CD4-positive, alpha-beta T cell (primary cell): ENCODE data around the gene SCIN. TPM values are rescaled to one million over a fixed set of nuclear protein-coding genes. Genes with fewer than 3 reads are reported as not detected.

Experiments used
- ATAC-seq: fragments of 200-7000 bp; cut with Tn5 transposase; one replicate; pipeline ENCODE4 v1.10.0; 2022; ENCODE audit warnings: mild to moderate bottlenecking; ENCODE audit not compliant: poor library complexity
- CTCF ChIA-PET: fragments of 350-600 bp; sonication (Branson Sonifier 250); formaldehyde crosslinking; loops from one replicate; lab custom pipeline; 2021; ENCODE audit warnings: antibody characterized with exemption, inconsistent platforms; lab: Charles Lee
- POLR2A ChIA-PET: fragments of 350-600 bp; sonication (Branson Sonifier 250); formaldehyde crosslinking; loops from one replicate; lab custom pipeline; 2021; ENCODE audit warnings: antibody characterized with exemption, inconsistent platforms; lab: Charles Lee
- DNase-seq, 14 experiments: peaks; one replicate each; pipeline ENCODE4 v3.0.0-alpha.2; 2013 to 2020; ENCODE audit warnings: mixed read lengths in 2 of 14
- H3K27ac ChIP-seq, 2 donors: one replicate each; pipeline versions ENCODE4 v1.5.1 to v1.7.0; 2013; ENCODE audit warnings: low read length in 2 of 2, low read depth in 1 of 2, mild to moderate bottlenecking in 1 of 2
- H3K27me3 ChIP-seq, 2 experiments: 1 replicate in 1 of 2; 2 replicates in 1 of 2; pipeline versions ENCODE4 v1.6.1 to v1.7.0; 2013; ENCODE audit warnings: low read length in 2 of 2, control low read depth in 1 of 2, mild to moderate bottlenecking in 1 of 2, moderate library complexity in 1 of 2; ENCODE audit not compliant: insufficient read depth in 2 of 2, control insufficient read depth in 1 of 2
- H3K36me3 ChIP-seq: one replicate; pipeline ENCODE4 v1.6.1; 2013; ENCODE audit warnings: low read length, control low read depth; ENCODE audit not compliant: insufficient read depth
- H3K4me1 ChIP-seq: one replicate; pipeline ENCODE4 v1.6.1; 2013; ENCODE audit warnings: low read length, control low read depth; ENCODE audit not compliant: insufficient read depth
- H3K4me3 ChIP-seq: one replicate; pipeline ENCODE4 v1.5.1; 2013; ENCODE audit warnings: mild to moderate bottlenecking, low read length, moderate library complexity
- H3K9me3 ChIP-seq, 2 experiments: 1 replicate in 1 of 2; 2 replicates in 1 of 2; pipeline versions ENCODE4 v1.6.1 to v1.7.0; 2013; ENCODE audit warnings: low read length in 2 of 2, mild to moderate bottlenecking in 2 of 2, control low read depth in 1 of 2, moderate library complexity in 1 of 2; ENCODE audit not compliant: control insufficient read depth in 1 of 2, insufficient read depth in 1 of 2
- H3K27ac Mint-ChIP-seq: one replicate; pipeline ENCODE4 v1.8.0; 2020; ENCODE audit warnings: mixed read lengths
- H3K27me3 Mint-ChIP-seq: one replicate; pipeline ENCODE4 v1.8.0; 2021; ENCODE audit warnings: mixed read lengths
- H3K36me3 Mint-ChIP-seq: one replicate; pipeline ENCODE4 v1.8.0; 2021; ENCODE audit warnings: low read depth, mixed read lengths
- H3K4me1 Mint-ChIP-seq: one replicate; pipeline ENCODE4 v1.8.0; 2021; ENCODE audit warnings: low read depth, mixed read lengths
- H3K4me3 Mint-ChIP-seq: one replicate; pipeline ENCODE4 v1.8.0; 2020; ENCODE audit warnings: mild to moderate bottlenecking, mixed read lengths
- H3K9me3 Mint-ChIP-seq: one replicate; pipeline ENCODE4 v1.8.0; 2020; ENCODE audit warnings: mixed read lengths
- CTCF ChIP-seq: fragments of 200-600 bp; IDR thresholded peaks from one replicate; pipeline ENCODE4 v1.8.0; 2022; ENCODE audit warnings: antibody characterized with exemption, mild to moderate bottlenecking
- intact Hi-C, 2 experiments: fragments of 100-400 bp; cut with DNase I in 1 of 2; cut with micrococcal nuclease in 1 of 2; formaldehyde crosslinking; loops; one replicate each; pipeline versions ENCODE4 v1.15.1 to v1.9.0; 2023 to 2025; cut with DNase I, micrococcal nuclease
- total RNA-seq, 174 experiments: library from RNA in 2 of 174; stranded (reverse) in 2 of 174; gene quantifications; one replicate each; pipeline ENCODE4 v1.2.3 and lab custom pipeline; 2021 to 2026

Gene SCIN
- total RNA-seq, 2 experiments from 2014 or later: 0.08 TPM; not detected in 1

- H3K4me3 ChIP-seq: no peak overlapping the region
- H3K27me3 Mint-ChIP-seq: peaks cover 27% of the 10 kb centered on the region
- no peaks in the 10 kb centered on the region for H3K9me3 ChIP-seq
- DNase-seq (no peak), ATAC-seq (no peak)
- peaks cover 0 to 6% of the 10 kb centered on the region in 2 experiments for H3K27me3 ChIP-seq
- H3K4me3 Mint-ChIP-seq: no peak overlapping the region
- no peak overlapping the region for H3K27ac ChIP-seq
- ChIA-PET CTCF (no interaction called here), POLR2A (no interaction called here)
- no peaks in the 10 kb centered on the region for H3K36me3 Mint-ChIP-seq
- H3K4me1 ChIP-seq: no peaks in the 10 kb centered on the region
- no peaks in the 10 kb centered on the region for H3K9me3 Mint-ChIP-seq
- no peak for TF ChIP-seq CTCF
- no peak overlapping the region for H3K27ac Mint-ChIP-seq
- H3K36me3 ChIP-seq: no peaks in the 10 kb centered on the region
- intact Hi-C loops: no loop called here
- H3K4me1 Mint-ChIP-seq: no peaks in the 10 kb centered on the region
Observed at GRCh38 chr7:12586271-12586670, 15.8 kb downstream of the SCIN start.

- Mint-ChIP-seq H3K9me3 (no peaks in the 10 kb centered on the region), H3K36me3 (no peaks in the 10 kb centered on the region), H3K27ac (no peak overlapping the region), H3K4me1 (no peaks in the 10 kb centered on the region), H3K27me3 (peaks cover 13% of the 10 kb centered on the region), H3K4me3 (no peak overlapping the region)
- Histone ChIP-seq H3K36me3 (no peaks in the 10 kb centered on the region), H3K9me3 (no peaks in the 10 kb centered on the region), H3K27ac (no peak overlapping the region), H3K27me3 (peaks cover 0 to 6% of the 10 kb centered on the region in 2 experiments), H3K4me1 (no peaks in the 10 kb centered on the region), H3K4me3 (no peak overlapping the region)
- ATAC-seq (no peak), DNase-seq (no peak)
- ChIA-PET POLR2A (no interaction called here), CTCF (no interaction called here)
- intact Hi-C loops: no loop called here
- no peak for TF ChIP-seq CTCF
Observed at GRCh38 chr7:12588259-12588904, 17.9 kb downstream of the SCIN start.

GRCh38 chr7:12590559-12590958, 20.0 kb downstream of the SCIN start:
- Histone ChIP-seq H3K4me3 (no peak overlapping the region), H3K4me1 (no peaks in the 10 kb centered on the region), H3K27ac (no peak overlapping the region), H3K36me3 (no peaks in the 10 kb centered on the region), H3K27me3 (peaks cover 0 to 6% of the 10 kb centered on the region in 2 experiments), H3K9me3 (no peaks in the 10 kb centered on the region)
- no peak for DNase-seq
- TF ChIP-seq CTCF: no peak
- CTCF ChIA-PET: no interaction called here
- Mint-ChIP-seq H3K4me1 (no peaks in the 10 kb centered on the region), H3K36me3 (no peaks in the 10 kb centered on the region), H3K27me3 (peaks cover 7% of the 10 kb centered on the region), H3K9me3 (no peaks in the 10 kb centered on the region), H3K4me3 (no peak overlapping the region), H3K27ac (no peak overlapping the region)
- POLR2A ChIA-PET: interaction anchor here (1.0 kb wide), 1 partner anchor 95 kb away, joined by 3 read pairs; no protein-coding TSS in a partner anchor
- intact Hi-C loops: no loop called here
- ATAC-seq: no peak
